Spleen (tissue), 7 donors: ENCODE results near the gene NFATC2IP.

Experiments
- POLR2A ChIP-seq, 3 donors: fragments of 450-650 bp; IDR thresholded peaks; one replicate each; pipeline ENCODE4 v1.5.1; 2017; ENCODE audit warnings: antibody characterized with exemption in 3 of 3, mild to moderate bottlenecking in 1 of 3
- POLR2AphosphoS5 ChIP-seq, 3 donors: sonication (generic); formaldehyde crosslinking; IDR thresholded peaks; one replicate each; pipeline ENCODE4 v1.5.1; 2017; ENCODE audit warnings: antibody characterized with exemption in 3 of 3
- TF ChIP-seq, protein P1 (sequence below), 11 experiments: fragments of 200-600 bp in 7 of 11; fragments of 450-650 bp in 4 of 11; sonication (generic) in 4 of 11; IDR thresholded peaks in 8 of 11; conservative IDR thresholded peaks in 3 of 11; 1 replicate in 7 of 11; 2 replicates in 4 of 11; pipeline versions ENCODE4 v1.4.0 to v1.8.0; 2016 to 2021; ENCODE audit warnings: antibody characterized with exemption in 11 of 11, inconsistent platforms in 4 of 11, mild to moderate bottlenecking in 1 of 11
- donor health status: DM: no; HTN: no; CAD: no; lungs with moderate emphysema.
- donor health status: DM: no; HTN: no; CAD: no.
- donor health status: DM: no; HTN: no; CAD: no.

GRCh38 chr16:29007730-29008593 lies 57.2 kb downstream of the NFATC2IP start:
- TF ChIP-seq, protein P1, sequence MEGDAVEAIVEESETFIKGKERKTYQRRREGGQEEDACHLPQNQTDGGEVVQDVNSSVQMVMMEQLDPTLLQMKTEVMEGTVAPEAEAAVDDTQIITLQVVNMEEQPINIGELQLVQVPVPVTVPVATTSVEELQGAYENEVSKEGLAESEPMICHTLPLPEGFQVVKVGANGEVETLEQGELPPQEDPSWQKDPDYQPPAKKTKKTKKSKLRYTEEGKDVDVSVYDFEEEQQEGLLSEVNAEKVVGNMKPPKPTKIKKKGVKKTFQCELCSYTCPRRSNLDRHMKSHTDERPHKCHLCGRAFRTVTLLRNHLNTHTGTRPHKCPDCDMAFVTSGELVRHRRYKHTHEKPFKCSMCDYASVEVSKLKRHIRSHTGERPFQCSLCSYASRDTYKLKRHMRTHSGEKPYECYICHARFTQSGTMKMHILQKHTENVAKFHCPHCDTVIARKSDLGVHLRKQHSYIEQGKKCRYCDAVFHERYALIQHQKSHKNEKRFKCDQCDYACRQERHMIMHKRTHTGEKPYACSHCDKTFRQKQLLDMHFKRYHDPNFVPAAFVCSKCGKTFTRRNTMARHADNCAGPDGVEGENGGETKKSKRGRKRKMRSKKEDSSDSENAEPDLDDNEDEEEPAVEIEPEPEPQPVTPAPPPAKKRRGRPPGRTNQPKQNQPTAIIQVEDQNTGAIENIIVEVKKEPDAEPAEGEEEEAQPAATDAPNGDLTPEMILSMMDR (IDR thresholded peaks at IDR 0.05 in 8 of 11, conservative IDR thresholded peaks at IDR 0.05 in 3 of 11), result no peak
- TF ChIP-seq POLR2AphosphoS5 (IDR thresholded peaks at IDR 0.05), result peak in 1 of 3 donors; percentile 10
- no peak for TF ChIP-seq POLR2A (IDR thresholded peaks at IDR 0.05)
